Colon (tissue), 2 donors: ENCODE measurements around the gene HYOU1.
"Not testable (repeated sequence)": the region's sequence is repeated elsewhere in the genome, so short reads cannot be mapped to it uniquely, and the experiment has no call there.

Experiments
- FAIRE-seq: peaks from 2 replicates; lab custom pipeline; 2012; peaks lifted over from hg19 to GRCh38; lab: Jason Lieb, UNC
- donor health status: control.
- donor health status: control.

Gene HYOU1

GRCh38 chr11:119057000-119057769 is at the start of gene HYOU1:
TSS of gene HYOU1 (minus strand) at chr11:119057205. CDS start at chr11:119056160, 1,045 bp downstream.
- FAIRE-seq: no peak

- FAIRE-seq: no peak
These were observed 46.8 kb upstream of the HYOU1 start for GRCh38 chr11:119103793-119104192.

- FAIRE-seq: not testable (repeated sequence)
These were observed 46.2 kb upstream of the HYOU1 start for GRCh38 chr11:119103161-119103664.

GRCh38 chr11:119101759-119102423 is 44.9 kb upstream of the HYOU1 start, which contains the start of gene DPAGT1:
TSS of gene DPAGT1 (minus strand) at chr11:119101853. CDS start at chr11:119101655, 198 bp downstream.
- FAIRE-seq: no peak

- no peak for FAIRE-seq
These were observed 44.2 kb upstream of the HYOU1 start for GRCh38 chr11:119100994-119101758.

- no peak for FAIRE-seq
These were observed 43.4 kb upstream of the HYOU1 start for GRCh38 chr11:119100246-119100970.

- no peak for FAIRE-seq
These were observed 42.7 kb upstream of the HYOU1 start for GRCh38 chr11:119099711-119100110.

- peak; percentile 78 for FAIRE-seq
These were observed 38.3 kb upstream of the HYOU1 start for GRCh38 chr11:119095066-119095880.

- no peak for FAIRE-seq
These were observed 37.7 kb upstream of the HYOU1 start for GRCh38 chr11:119094816-119095065.

GRCh38 chr11:119093942-119094815 is 37.2 kb upstream of the HYOU1 start:
- FAIRE-seq: no peak

GRCh38 chr11:119092880-119093842 is 36.2 kb upstream of the HYOU1 start:
- no peak for FAIRE-seq

- FAIRE-seq: no peak
These were observed 35.2 kb upstream of the HYOU1 start for GRCh38 chr11:119091966-119092879.

GRCh38 chr11:119091178-119091577 is 34.2 kb upstream of the HYOU1 start:
- FAIRE-seq: no peak

GRCh38 chr11:119089319-119089718 is 32.3 kb upstream of the HYOU1 start:
- no peak for FAIRE-seq

- no peak for FAIRE-seq
These were observed 31.4 kb upstream of the HYOU1 start for GRCh38 chr11:119088406-119088805.

- no peak for FAIRE-seq
These were observed 30.8 kb upstream of the HYOU1 start for GRCh38 chr11:119087747-119088241.

GRCh38 chr11:119087123-119087522 is 30.1 kb upstream of the HYOU1 start:
- no peak for FAIRE-seq

- FAIRE-seq: no peak
These were observed 28.4 kb upstream of the HYOU1 start for GRCh38 chr11:119085437-119085847.
